GM20000 (cell line): Measurements from ENCODE around the gene ESF1.

ENCODE experiments used
- DNase-seq: peaks from one replicate; pipeline ENCODE4 v3.0.0; 2012; ENCODE audit warnings: low spot score
- TF ChIP-seq, protein P1 (sequence below): IDR thresholded peaks from 2 replicates; pipeline ENCODE4 v1.5.1; 2012; ENCODE audit warnings: mild to moderate bottlenecking, control low read depth; ENCODE audit errors: extremely low read depth, missing control alignments

Gene ESF1

GRCh38 chr20:13690943-13691342 is 93.8 kb downstream of the ESF1 start:
- no peak for DNase-seq
- TF ChIP-seq, protein P1, sequence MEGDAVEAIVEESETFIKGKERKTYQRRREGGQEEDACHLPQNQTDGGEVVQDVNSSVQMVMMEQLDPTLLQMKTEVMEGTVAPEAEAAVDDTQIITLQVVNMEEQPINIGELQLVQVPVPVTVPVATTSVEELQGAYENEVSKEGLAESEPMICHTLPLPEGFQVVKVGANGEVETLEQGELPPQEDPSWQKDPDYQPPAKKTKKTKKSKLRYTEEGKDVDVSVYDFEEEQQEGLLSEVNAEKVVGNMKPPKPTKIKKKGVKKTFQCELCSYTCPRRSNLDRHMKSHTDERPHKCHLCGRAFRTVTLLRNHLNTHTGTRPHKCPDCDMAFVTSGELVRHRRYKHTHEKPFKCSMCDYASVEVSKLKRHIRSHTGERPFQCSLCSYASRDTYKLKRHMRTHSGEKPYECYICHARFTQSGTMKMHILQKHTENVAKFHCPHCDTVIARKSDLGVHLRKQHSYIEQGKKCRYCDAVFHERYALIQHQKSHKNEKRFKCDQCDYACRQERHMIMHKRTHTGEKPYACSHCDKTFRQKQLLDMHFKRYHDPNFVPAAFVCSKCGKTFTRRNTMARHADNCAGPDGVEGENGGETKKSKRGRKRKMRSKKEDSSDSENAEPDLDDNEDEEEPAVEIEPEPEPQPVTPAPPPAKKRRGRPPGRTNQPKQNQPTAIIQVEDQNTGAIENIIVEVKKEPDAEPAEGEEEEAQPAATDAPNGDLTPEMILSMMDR, result no peak

GRCh38 chr20:13687815-13688214 is 96.9 kb downstream of the ESF1 start:
- TF ChIP-seq, protein P1, result no peak
- no peak for DNase-seq

DNA sequence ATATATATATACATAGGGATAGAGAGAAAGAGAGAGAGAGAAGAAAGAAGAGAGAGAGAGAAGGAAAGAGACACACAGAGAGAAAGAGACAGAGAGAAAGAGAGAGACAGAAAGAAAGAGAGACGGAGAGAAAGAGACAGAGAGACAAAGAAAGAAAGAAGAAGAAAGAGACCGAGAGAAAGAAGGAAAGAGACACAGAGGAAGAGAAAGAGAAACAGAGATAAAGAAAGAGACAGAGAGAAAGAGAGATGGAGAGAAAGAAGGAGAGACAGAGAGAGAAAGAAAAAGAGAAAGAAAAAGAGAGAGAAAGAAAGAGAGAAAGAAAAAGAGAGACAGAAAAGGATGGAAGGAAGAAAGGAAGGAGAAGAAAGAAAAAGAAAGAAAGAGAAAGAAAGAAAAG is 99.1 kb downstream of the ESF1 start:
- TF ChIP-seq, protein P1, result no peak

DNA sequence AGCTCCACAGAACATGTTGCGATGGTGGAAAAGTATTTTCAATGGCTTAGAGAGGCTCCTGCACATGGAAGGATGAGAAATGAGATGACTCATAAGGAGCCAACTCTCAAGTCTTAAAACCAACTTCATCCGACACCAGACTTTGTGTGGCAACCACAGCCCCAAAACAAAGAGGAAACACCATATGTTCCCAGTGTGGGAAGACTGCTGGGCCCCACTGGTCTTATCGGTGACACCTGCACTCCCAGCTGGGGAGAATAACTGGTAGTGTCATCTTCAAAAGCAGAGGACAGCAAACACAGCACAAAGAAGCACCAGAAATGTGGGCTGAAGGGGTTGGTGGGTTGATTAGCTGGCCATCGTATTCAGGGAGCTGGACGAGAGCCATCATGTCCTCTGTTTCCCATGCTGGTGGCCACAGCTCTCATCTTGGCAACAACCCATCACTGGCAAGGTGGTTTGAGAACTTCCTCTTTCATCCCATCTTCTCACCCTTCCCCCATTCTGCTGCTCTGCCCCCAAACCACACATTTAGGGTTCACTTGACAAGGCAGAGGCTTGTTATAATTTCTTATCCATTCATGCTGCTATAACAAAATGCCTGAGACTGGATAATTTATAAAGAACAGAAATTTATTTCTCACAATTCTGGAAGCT is 100.0 kb downstream of the ESF1 start:
- TF ChIP-seq, protein P1, result no peak
- peak; percentile 13 for DNase-seq

More for the DNA sequence above, 99.1 kb downstream of the ESF1 start:
- DNase-seq, result no peak

GRCh38 chr20:13683833-13684232 is 100.9 kb downstream of the ESF1 start:
- TF ChIP-seq, protein P1, result no peak
- no peak for DNase-seq

GRCh38 chr20:13681248-13682125 is 103.2 kb downstream of the ESF1 start:
- peak; percentile 27 for DNase-seq

More at GRCh38 chr20:13681248-13682125, 103.2 kb downstream of the ESF1 start:
- TF ChIP-seq, protein P1, result no peak
